Measurements from ENCODE around the gene FAM193B.

The FAM193B gene

DNA sequence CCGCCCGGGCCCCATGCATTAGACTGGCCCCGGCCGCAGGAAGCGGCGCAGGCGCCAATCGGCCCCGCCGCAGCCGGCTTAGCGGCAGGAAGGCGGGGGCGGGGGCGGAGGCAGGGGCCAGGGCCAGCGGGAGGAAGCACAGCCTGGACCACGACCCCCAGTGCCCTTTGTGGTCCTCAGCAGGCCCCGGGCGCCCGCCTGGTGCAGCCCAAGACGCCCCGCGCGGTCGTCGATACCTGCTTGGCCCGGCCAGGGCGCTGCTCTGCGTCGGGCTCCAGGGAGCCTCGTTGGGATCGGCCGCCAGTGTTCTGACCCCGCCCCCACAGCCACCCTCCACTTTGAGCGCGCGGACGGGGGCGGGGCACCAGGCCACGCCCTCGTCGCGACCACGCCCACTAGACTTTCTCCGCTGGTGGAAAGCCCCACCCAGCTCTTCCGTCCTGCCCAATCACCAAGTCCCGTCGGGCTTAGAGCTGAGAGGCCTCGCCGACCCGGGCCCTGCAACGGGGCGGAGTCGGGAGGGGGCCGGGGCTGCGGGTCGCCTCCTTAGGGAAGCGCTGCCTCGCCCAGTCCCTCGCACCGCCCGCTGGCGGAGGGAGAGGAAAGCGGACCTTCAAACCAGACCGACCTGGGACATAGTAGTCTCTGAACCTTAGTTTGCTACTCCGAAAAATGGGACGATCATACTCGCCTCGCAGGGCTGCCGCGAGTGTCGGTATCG lies 56.9 kb downstream of the FAM193B start, which contains the start of gene PDLIM7:
Gene PDLIM7, minus strand, starts transcription at position 313 of the 721 bp plus-strand sequence. CDS start 1,092 bp downstream, outside the sequence.
- Histone ChIP-seq H3K4me3 (ENCODE audit: insufficient read depth, low read length, poor library complexity, severe bottlenecking) (peak within 1 kb of the TSS; percentile 70), H3K36me3 (ENCODE audit: low read length) (no peaks in the 10 kb centered on the region), H3K9me3 (ENCODE audit: insufficient read depth, low read length) (no peaks in the 10 kb centered on the region), H2AFZ (ENCODE audit: low read depth, low read length, severe bottlenecking) (peak within 1 kb of the TSS; percentile 79), H4K20me1 (ENCODE audit: low read depth, low read length) (no peaks in the 10 kb centered on the region), H3K4me2 (ENCODE audit: low read depth, low read length, poor library complexity, severe bottlenecking) (peak within 1 kb of the TSS; percentile 71), H3K27me3 (ENCODE audit: low read length) (no peaks in the 10 kb centered on the region), H3K79me2 (ENCODE audit: insufficient read depth, low read length) (no peaks in the 10 kb centered on the region), H3F3A (ENCODE audit: insufficient read depth) (peaks cover 15% of the 10 kb centered on the region), H3K9me2 (replicated peaks; ENCODE audit: insufficient read depth, low read length) (no peaks in the 10 kb centered on the region), H3K27ac (ENCODE audit: low read depth, low read length) (peak within 1 kb of the TSS; percentile 34; the same call in 1 of the 2 replicates), H3K9ac (ENCODE audit: low read length) (peak within 1 kb of the TSS; percentile 75)
- no peak for TF ChIP-seq EZH2phosphoT487 (conservative IDR thresholded peaks at IDR 0.05; ENCODE audit: low read length)
- TF ChIP-seq, protein P1, sequence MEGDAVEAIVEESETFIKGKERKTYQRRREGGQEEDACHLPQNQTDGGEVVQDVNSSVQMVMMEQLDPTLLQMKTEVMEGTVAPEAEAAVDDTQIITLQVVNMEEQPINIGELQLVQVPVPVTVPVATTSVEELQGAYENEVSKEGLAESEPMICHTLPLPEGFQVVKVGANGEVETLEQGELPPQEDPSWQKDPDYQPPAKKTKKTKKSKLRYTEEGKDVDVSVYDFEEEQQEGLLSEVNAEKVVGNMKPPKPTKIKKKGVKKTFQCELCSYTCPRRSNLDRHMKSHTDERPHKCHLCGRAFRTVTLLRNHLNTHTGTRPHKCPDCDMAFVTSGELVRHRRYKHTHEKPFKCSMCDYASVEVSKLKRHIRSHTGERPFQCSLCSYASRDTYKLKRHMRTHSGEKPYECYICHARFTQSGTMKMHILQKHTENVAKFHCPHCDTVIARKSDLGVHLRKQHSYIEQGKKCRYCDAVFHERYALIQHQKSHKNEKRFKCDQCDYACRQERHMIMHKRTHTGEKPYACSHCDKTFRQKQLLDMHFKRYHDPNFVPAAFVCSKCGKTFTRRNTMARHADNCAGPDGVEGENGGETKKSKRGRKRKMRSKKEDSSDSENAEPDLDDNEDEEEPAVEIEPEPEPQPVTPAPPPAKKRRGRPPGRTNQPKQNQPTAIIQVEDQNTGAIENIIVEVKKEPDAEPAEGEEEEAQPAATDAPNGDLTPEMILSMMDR (IDR thresholded peaks at IDR 0.05; ENCODE audit: insufficient read depth, low read length, poor library complexity, severe bottlenecking) = no peak

DNA sequence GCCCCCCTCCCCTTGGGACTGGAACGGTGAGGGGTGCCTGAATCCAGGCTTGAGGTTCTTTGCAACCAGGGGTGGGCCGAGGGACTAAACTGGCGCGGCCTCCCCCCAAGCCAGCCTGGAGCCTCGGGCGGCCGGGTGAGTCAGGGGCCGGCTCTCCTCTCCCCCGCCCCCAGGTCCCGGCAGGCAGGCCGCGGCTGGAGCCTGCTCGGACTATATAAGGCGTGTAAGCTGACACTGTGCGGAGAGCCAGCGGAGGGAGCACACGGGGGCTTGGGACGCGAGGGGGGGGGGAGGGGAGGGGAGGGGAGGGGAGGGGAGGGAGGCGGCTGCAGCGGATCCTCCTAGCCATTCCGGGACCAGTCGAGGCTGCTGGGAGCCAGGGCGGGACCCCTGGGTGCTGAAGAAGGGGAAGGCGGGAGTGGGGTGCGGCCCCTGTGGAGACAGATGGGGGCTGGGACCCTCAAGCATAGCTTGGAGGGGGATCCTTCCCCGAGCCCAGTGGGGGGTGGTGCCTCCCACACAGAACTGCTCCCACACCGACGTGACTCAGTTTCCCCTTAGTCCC lies 57.6 kb downstream of the FAM193B start:
- Histone ChIP-seq H3K27ac (ENCODE audit: low read depth, low read length) (peak overlapping the region; percentile 34; the same call in 1 of the 2 replicates), H3K4me2 (ENCODE audit: low read depth, low read length, poor library complexity, severe bottlenecking) (peak overlapping the region; percentile 71), H3K79me2 (ENCODE audit: insufficient read depth, low read length) (no peaks in the 10 kb centered on the region), H3K36me3 (ENCODE audit: low read length) (no peaks in the 10 kb centered on the region), H3K9me3 (ENCODE audit: insufficient read depth, low read length) (no peaks in the 10 kb centered on the region), H3K9ac (ENCODE audit: low read length) (peak overlapping the region; percentile 75), H2AFZ (ENCODE audit: low read depth, low read length, severe bottlenecking) (peak overlapping the region; percentile 65), H3F3A (ENCODE audit: insufficient read depth) (peaks cover 9% of the 10 kb centered on the region), H3K9me2 (replicated peaks; ENCODE audit: insufficient read depth, low read length) (no peaks in the 10 kb centered on the region), H4K20me1 (ENCODE audit: low read depth, low read length) (no peaks in the 10 kb centered on the region), H3K4me3 (ENCODE audit: insufficient read depth, low read length, poor library complexity, severe bottlenecking) (peak overlapping the region; percentile 70), H3K27me3 (ENCODE audit: low read length) (no peaks in the 10 kb centered on the region)
- TF ChIP-seq, protein P1 (IDR thresholded peaks at IDR 0.05; ENCODE audit: insufficient read depth, low read length, poor library complexity, severe bottlenecking) = no peak
- TF ChIP-seq EZH2phosphoT487 (conservative IDR thresholded peaks at IDR 0.05; ENCODE audit: low read length) = no peak

DNA sequence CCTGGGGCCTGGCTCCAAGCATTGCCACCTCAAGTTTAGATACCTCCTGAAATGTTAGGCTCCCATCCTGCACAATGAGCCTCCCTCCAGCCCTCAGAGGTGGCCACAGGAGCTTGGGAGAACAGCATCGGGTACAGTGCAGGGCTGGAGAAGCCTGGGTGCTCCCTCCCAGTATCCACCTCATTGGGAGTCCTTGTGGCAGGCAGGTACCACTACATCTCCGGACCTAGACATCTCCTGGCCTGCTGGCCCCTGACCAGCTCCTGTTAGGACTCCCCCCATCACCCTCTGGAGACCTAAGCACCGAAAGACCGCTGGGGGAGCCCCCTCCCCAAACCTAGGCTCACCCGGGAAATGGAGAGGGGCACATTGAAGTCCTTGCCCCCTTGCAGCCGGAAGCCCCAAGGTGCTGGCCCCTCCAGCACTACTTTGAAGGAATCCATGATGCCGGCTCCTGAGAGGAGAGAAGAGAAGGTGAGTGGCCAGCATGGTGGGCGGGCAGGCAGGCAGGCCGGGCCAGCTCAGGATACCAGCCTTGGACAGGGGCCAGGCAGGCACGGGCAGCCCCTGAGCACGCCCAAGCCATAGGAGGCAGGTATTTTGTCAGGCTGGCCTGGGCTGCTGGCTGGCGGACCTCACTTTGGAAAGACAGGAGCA lies 58.2 kb downstream of the FAM193B start:
- TF ChIP-seq, protein P1 (IDR thresholded peaks at IDR 0.05; ENCODE audit: insufficient read depth, low read length, poor library complexity, severe bottlenecking) = no peak
- TF ChIP-seq EZH2phosphoT487 (conservative IDR thresholded peaks at IDR 0.05; ENCODE audit: low read length) = no peak
- Histone ChIP-seq H3K27me3 (ENCODE audit: low read length) (no peaks in the 10 kb centered on the region), H3K36me3 (ENCODE audit: low read length) (no peaks in the 10 kb centered on the region), H2AFZ (ENCODE audit: low read depth, low read length, severe bottlenecking) (no peak overlapping the region), H3K27ac (ENCODE audit: low read depth, low read length) (no peak overlapping the region), H3K9me2 (replicated peaks; ENCODE audit: insufficient read depth, low read length) (no peaks in the 10 kb centered on the region), H3K9me3 (ENCODE audit: insufficient read depth, low read length) (no peaks in the 10 kb centered on the region), H3K4me2 (ENCODE audit: low read depth, low read length, poor library complexity, severe bottlenecking) (peak overlapping the region; percentile 71), H3K79me2 (ENCODE audit: insufficient read depth, low read length) (no peaks in the 10 kb centered on the region), H3K4me3 (ENCODE audit: insufficient read depth, low read length, poor library complexity, severe bottlenecking) (peak overlapping the region; percentile 70), H4K20me1 (ENCODE audit: low read depth, low read length) (no peaks in the 10 kb centered on the region), H3F3A (ENCODE audit: insufficient read depth) (peaks cover 5% of the 10 kb centered on the region; the same call in 1 of the 2 replicates), H3K9ac (ENCODE audit: low read length) (peak overlapping the region; percentile 75)
